NCI-H526 treated with DMSO at 0.1 percent for 48 hours (cell line): ENCODE results near the gene TBKBP1.
"Not testable (repeated sequence)": the region's sequence is repeated elsewhere in the genome, so short reads cannot be mapped to it uniquely, and the experiment has no call there.

Source experiments
- DNase-seq: peaks from one replicate; lab custom pipeline; 2025; lab: John Stamatoyannopoulos, UW

Gene TBKBP1

GRCh38 chr17:47676510-47677165 is 17.3 kb upstream of the TBKBP1 start:
- no peak for DNase-seq

- no peak for DNase-seq
These were observed 15.8 kb upstream of the TBKBP1 start for GRCh38 chr17:47678196-47678595.

DNA sequence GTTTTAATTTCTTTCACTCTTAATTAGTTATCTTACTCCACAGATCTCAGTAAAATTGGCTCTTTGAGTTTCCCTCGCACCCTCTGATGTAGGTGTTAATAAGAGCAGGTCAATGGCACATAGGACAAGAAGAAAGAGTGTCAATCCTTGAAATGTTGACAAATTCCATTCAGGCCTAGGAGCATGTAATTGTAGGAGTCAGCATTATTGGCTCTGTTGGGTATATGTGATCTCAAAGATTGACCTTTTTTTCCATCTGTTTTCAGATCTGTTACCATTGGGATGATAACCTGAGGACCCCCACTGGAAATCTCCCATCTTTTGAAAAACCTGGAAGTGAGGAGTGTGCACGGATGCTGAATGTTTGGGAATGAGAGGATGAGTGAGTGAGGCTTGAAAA is 11.8 kb upstream of the TBKBP1 start:
- no peak for DNase-seq

GRCh38 chr17:47682727-47683126 is 11.2 kb upstream of the TBKBP1 start:
- not testable (repeated sequence) for DNase-seq

GRCh38 chr17:47684025-47684424 is 9.9 kb upstream of the TBKBP1 start:
- DNase-seq, result no peak

GRCh38 chr17:47684535-47685193 is 9.3 kb upstream of the TBKBP1 start:
- DNase-seq, result no peak

- no peak for DNase-seq
These were observed 8.2 kb upstream of the TBKBP1 start for GRCh38 chr17:47685556-47686275.

GRCh38 chr17:47686276-47686635 is 7.7 kb upstream of the TBKBP1 start:
- no peak for DNase-seq

DNA sequence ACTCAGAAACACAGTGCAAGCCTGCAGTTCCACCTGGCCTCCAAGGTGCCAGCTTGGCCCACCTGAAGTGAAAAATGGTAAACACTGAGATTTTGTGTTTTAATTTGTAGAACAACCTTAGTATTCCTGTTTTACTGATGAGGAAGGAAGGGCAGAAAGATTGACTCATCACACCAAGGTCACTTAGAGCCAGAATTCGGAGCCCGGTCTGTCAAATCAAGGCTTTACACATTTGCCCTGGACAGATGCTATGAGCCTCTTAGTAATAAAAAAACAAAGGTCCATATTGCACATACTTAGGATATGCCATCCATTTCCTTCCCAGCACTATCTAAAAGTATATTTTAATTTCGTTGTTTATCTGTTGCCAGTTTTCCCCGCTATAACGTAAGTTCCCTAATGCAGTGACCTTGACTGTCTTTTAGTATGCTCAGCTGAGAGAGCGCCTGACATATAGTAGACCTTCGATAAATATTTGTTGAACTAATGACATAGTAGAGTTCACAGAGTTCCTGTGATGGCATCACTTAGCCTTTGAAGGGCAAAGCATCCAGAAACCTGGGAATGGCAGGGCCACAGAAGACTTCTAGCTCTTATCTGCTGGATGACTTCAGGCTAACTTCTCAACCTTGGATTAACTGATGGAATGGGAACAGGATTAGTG is 7.2 kb upstream of the TBKBP1 start:
- no peak for DNase-seq

- DNase-seq, result no peak
These were observed 6.7 kb upstream of the TBKBP1 start for GRCh38 chr17:47687328-47687690.

GRCh38 chr17:47687748-47688147 is 6.2 kb upstream of the TBKBP1 start:
- no peak for DNase-seq

DNA sequence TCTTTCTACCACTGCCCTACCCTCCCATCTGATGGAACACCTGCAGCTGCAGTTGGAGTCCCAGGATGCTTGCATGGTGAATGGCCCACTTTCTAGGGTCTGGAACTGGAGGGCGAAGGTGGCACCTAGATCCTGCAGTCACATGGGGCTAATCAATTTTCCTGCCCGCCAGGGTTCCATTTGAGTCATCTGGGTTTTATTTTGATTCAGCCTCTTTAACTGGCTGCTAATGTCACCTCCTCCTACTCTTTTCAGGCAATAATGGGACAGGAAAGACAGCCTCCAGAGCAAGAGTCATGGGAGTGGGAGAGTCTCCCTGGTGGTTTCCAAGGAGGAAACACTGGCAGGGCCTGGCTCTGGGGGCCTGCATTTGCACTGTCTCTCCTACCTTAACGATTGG is 3.8 kb upstream of the TBKBP1 start:
- no peak for DNase-seq

- no peak for DNase-seq
These were observed 1.6 kb upstream of the TBKBP1 start for GRCh38 chr17:47692137-47692894.

DNA sequence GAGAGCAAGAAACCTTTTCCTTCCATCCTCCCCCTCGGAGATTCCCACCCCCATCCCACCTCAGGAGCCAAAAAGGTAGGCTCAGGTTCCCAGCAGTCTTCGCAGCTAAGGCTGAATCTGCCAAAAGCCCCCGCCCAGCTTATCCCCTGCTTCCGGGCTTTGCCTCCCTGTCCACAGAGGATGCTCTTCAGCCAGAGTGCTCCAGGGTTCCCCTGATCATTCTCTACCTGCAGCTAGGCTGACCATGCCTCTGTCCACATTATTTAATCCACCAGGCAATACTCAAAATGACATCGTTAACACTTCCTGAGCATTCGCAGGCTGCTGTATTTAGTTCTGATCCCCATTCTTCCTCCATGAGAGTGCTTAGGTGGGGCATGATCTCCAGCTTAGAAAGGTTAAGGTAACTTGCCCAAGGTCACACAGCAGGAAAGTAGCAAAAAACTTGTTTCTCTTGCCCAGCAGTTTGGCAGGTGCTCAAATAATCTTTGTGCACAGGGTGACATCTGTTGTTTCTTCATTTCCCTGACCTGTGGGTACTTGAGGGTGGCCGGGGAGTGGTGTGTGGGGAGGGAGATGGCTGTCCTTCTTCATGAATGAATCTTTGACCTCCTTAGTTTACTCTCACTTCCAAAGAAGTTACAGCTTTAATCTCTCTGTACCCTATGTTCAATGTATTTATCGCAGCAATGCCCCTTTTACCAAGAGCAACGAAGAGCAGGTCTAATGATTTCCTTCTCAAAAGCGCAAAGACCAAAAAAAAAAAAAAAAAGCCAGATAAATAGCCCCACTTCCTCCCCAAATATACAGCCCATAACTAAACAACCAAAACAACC is 848 bp upstream of the TBKBP1 start:
- no peak for DNase-seq

DNA sequence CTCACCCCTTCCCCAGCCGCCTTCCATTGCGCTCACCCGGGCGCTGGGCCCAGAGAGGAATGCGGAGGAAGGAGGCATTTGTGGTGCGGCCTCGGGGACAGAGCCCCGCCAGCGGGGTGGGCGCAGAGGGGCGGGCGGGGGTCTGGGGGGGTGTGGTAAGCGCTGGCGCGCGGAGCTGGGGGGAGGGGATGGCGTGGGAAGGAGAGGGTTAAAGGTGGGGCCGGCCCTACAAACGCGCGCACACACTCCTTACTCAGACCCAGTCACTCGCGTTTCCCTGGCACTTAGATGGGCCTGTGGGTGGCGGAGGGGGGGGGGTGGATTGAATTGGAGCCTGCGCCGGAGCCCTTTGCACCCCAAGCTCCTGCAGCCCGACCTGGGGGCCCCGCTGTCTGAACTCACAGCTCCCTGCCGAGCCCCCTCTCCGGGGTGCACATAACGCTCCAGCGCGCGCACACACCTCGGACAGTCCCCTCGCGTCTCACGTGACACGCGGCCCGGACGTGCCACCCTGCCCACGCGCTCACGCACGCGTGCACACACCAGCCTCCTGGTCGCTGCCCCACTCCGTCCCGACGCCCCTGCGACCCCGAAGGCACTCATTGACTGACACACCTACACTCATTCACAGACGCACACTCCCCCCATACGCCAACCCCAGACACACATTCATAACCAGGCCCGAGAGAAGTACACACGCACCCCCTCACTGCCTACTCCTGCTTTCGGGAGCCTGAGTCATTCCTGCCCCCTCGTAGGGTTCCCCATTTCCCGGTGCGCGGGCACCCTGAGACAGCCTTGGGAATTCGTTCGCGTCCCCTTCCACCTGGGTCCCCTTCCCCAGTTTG is 844 bp downstream of the TBKBP1 start:
- peak; percentile 42 for DNase-seq

DNA sequence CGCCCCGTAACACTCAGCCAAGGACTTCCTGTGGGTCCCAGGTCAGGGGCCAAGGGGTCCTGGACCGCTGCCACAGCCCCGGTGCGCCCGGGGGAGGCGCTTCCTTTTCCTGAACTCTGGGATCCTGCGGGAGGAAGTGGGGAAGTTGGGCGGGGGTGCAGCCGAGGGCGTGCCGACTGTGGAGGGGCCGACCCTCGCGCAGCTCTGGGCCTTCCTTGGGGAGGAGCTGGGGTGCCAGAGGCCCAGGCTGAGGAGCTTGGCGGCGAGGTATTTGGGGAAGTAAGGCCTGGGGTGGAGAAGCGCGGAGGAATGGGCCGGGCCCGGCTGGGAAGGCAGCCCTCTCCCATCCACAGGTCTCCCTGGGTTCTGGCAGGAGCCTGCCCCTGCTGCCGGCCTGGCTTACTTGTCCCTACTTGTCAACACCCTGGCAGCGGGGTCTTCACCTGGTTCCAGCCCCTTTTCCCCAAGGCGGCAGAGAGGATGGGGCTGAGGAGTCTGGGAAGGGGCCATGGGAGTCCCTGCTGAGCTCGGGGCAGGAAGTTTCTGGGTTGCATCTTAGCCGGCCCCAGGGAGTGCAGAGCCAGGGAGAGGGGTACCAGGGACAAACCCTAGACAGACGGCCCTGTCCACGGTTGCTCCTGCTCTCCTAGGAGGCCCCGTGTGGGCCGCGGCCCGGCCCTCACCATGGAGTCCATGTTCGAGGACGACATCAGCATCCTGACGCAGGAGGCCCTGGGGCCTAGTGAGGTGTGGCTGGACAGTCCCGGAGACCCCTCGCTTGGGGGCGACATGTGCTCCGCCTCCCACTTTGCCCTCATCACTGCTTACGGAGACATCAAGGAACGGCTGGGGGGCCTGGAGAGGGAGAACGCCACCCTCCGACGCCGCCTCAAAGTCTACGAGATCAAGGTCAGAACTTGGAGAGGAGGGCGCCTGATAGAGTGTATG is 1.7 kb downstream of the TBKBP1 start:
- no peak for DNase-seq

DNA sequence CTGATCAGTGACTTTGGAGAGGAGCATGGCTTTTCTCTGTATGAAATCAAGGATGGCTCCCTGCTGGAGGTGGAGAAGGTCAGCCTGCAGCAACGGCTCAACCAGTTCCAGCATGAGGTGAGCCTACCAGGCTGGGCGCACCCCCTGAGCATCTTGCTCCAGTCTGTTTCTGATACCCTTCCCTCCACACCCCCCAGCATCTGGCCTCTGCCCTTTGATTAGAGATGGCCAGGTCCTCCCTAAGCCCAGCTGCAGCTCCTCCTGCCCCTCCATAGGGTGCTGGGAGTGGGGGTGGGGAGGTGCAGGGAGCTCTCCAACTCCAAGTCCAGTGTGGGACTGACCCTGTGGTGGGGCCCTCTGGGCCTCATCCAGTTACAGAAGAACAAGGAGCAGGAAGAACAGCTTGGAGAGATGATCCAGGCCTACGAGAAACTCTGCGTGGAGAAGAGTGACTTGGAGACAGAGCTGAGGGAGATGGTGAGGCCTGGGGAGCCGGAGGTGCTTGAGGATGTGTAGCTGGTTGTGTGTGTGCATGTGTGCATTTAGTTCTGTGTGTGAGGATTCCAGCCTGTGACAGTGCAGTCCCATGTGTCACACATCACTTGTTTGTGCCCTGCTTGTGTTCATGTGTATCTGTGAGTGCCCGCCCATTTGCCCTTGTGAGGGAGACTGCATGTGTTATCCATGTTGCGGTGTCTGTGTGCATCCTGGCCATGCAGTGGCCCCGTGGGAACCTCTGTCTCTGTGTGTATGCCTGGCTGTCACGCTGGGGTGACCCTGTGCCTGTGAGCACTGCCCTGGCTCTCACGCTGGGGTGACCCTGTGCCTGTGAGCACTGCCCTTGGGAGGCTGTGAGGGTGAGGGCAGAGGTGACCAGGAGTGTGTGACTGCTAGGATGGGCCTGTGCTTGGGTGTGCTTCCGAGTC is 3.0 kb downstream of the TBKBP1 start:
- DNase-seq, result no peak
